ENCODE measurements around the gene FBXO31.
A peak's percentile ranks its signal among the peaks of the same experiment; 100 is the strongest.

The FBXO31 gene

DNA sequence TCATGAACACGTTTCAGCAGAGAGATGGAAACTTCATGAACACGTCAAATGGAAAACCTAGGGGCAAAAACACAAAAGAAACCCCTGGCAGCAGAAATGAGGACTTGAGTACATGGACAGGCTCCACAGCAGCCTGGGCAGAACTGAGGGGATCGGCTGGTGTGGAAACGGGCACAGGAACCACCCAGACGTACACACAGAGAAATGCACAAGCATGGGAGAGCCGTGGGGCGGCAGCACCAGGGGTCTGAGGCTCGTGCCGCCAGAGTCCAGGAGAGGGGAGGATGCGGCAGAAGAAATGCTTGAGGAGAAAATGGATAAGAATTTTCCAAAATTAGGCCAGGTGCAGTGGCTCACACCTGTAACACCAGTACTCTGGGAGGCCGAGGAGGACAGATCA lies 38.5 kb upstream of the FBXO31 start:
- H3K14ac ChIP-seq (ENCODE audit: low read length), result no peak overlapping the region
- H2BK15ac ChIP-seq (ENCODE audit: low read length), result no peak overlapping the region
- H3K9ac ChIP-seq (ENCODE audit: low read depth, low read length, poor library complexity), result no peak overlapping the region
- H2BK5ac ChIP-seq (ENCODE audit: low read length), result no peak overlapping the region
- H3K36me3 ChIP-seq (replicated peaks in 1 of 2; ENCODE audit: control insufficient read depth in 2 of 2, insufficient read depth in 2 of 2, low read length in 2 of 2), result peaks cover 36 to 78% of the 10 kb centered on the region in 2 donors
- no CpG with 5 or more reads among the region's 11 CpGs for WGBS, 2 donors (ENCODE audit: extremely low coverage in 2 of 2, insufficient read length in 2 of 2, insufficient replicate concordance in 1 of 2)
- no peak overlapping the region for H3K18ac ChIP-seq (ENCODE audit: low read length)
- no peak overlapping the region for H2BK120ac ChIP-seq (ENCODE audit: low read depth, low read length)
- no peak overlapping the region for H3K4ac ChIP-seq (ENCODE audit: low read length)
- H3K23ac ChIP-seq (ENCODE audit: low read depth, low read length, poor library complexity), result no peak overlapping the region
- no peak overlapping the region for H2AK5ac ChIP-seq (ENCODE audit: low read depth, low read length)
- H3K79me1 ChIP-seq (ENCODE audit: low read depth, low read length), result peaks cover 6% of the 10 kb centered on the region
- peaks cover 0 to 19% of the 10 kb centered on the region in 2 donors for H3K4me1 ChIP-seq (ENCODE audit: control insufficient read depth in 2 of 2, insufficient read depth in 1 of 2, low read depth in 1 of 2, low read length in 2 of 2)
- no peak overlapping the region for H4K8ac ChIP-seq (ENCODE audit: low read depth, low read length)
- H3K9me3 ChIP-seq (replicated peaks in 1 of 2; ENCODE audit: control insufficient read depth in 2 of 2, insufficient read depth in 1 of 2, low read depth in 1 of 2, low read length in 2 of 2), result peaks cover 0 to 2% of the 10 kb centered on the region in 2 donors
- H3K27ac ChIP-seq (replicated peaks; ENCODE audit: low read length), result no peak overlapping the region
- DNase-seq (ENCODE audit: low spot score), result no peak
- H3K27me3 ChIP-seq (ENCODE audit: control insufficient read depth in 3 of 3, insufficient read depth in 3 of 3, low read depth in 1 of 3, low read length in 3 of 3), result no peaks in the 10 kb centered on the region
- H2AFZ ChIP-seq (ENCODE audit: low read length), result no peak overlapping the region
- no peak overlapping the region for H4K91ac ChIP-seq (ENCODE audit: low read depth, low read length, poor library complexity)
- H3K4me3 ChIP-seq (ENCODE audit: low read length in 2 of 2), result no peak overlapping the region
- H2BK12ac ChIP-seq (ENCODE audit: low read length), result no peak overlapping the region
- H3K4me2 ChIP-seq (ENCODE audit: insufficient read depth, low read length, poor library complexity, severe bottlenecking), result no peak overlapping the region

- no peak overlapping the region for H3K9ac ChIP-seq (ENCODE audit: low read depth, low read length, poor library complexity)
- H2BK5ac ChIP-seq (ENCODE audit: low read length), result peak overlapping the region; percentile 66
- no peak overlapping the region for H2AK5ac ChIP-seq (ENCODE audit: low read depth, low read length)
- H2BK15ac ChIP-seq (ENCODE audit: low read length), result no peak overlapping the region
- H3K27ac ChIP-seq (replicated peaks; ENCODE audit: low read length), result no peak overlapping the region
- no peak overlapping the region for H3K4ac ChIP-seq (ENCODE audit: low read length)
- no peak overlapping the region for H3K14ac ChIP-seq (ENCODE audit: low read length)
- H2BK120ac ChIP-seq (ENCODE audit: low read depth, low read length), result no peak overlapping the region
- H3K4me3 ChIP-seq (ENCODE audit: low read length in 2 of 2), result no peak overlapping the region
- H3K18ac ChIP-seq (ENCODE audit: low read length), result no peak overlapping the region
- peaks cover 0 to 11% of the 10 kb centered on the region in 2 donors for H3K4me1 ChIP-seq (ENCODE audit: control insufficient read depth in 2 of 2, insufficient read depth in 1 of 2, low read depth in 1 of 2, low read length in 2 of 2)
- no peak for DNase-seq (ENCODE audit: low spot score)
- H2AFZ ChIP-seq (ENCODE audit: low read length), result no peak overlapping the region
- peaks cover 36 to 82% of the 10 kb centered on the region in 2 donors for H3K36me3 ChIP-seq (replicated peaks in 1 of 2; ENCODE audit: control insufficient read depth in 2 of 2, insufficient read depth in 2 of 2, low read length in 2 of 2)
- no peak overlapping the region for H2BK12ac ChIP-seq (ENCODE audit: low read length)
- peaks cover 6% of the 10 kb centered on the region for H3K79me1 ChIP-seq (ENCODE audit: low read depth, low read length)
- no CpG with 5 or more reads among the region's 25 CpGs for WGBS, 2 donors (ENCODE audit: extremely low coverage in 2 of 2, insufficient read length in 2 of 2, insufficient replicate concordance in 1 of 2)
- H3K9me3 ChIP-seq (replicated peaks in 1 of 2; ENCODE audit: control insufficient read depth in 2 of 2, insufficient read depth in 1 of 2, low read depth in 1 of 2, low read length in 2 of 2), result peaks cover 0 to 2% of the 10 kb centered on the region in 2 donors
- no peak overlapping the region for H4K91ac ChIP-seq (ENCODE audit: low read depth, low read length, poor library complexity)
- peak overlapping the region; percentile 32 for H4K8ac ChIP-seq (ENCODE audit: low read depth, low read length)
- no peak overlapping the region for H3K4me2 ChIP-seq (ENCODE audit: insufficient read depth, low read length, poor library complexity, severe bottlenecking)
- H3K23ac ChIP-seq (ENCODE audit: low read depth, low read length, poor library complexity), result peak overlapping the region; percentile 83
- H3K27me3 ChIP-seq (ENCODE audit: control insufficient read depth in 3 of 3, insufficient read depth in 3 of 3, low read depth in 1 of 3, low read length in 3 of 3), result no peaks in the 10 kb centered on the region
Measured at GRCh38 chr16:87421003-87421912, 37.7 kb upstream of the FBXO31 start.

DNA sequence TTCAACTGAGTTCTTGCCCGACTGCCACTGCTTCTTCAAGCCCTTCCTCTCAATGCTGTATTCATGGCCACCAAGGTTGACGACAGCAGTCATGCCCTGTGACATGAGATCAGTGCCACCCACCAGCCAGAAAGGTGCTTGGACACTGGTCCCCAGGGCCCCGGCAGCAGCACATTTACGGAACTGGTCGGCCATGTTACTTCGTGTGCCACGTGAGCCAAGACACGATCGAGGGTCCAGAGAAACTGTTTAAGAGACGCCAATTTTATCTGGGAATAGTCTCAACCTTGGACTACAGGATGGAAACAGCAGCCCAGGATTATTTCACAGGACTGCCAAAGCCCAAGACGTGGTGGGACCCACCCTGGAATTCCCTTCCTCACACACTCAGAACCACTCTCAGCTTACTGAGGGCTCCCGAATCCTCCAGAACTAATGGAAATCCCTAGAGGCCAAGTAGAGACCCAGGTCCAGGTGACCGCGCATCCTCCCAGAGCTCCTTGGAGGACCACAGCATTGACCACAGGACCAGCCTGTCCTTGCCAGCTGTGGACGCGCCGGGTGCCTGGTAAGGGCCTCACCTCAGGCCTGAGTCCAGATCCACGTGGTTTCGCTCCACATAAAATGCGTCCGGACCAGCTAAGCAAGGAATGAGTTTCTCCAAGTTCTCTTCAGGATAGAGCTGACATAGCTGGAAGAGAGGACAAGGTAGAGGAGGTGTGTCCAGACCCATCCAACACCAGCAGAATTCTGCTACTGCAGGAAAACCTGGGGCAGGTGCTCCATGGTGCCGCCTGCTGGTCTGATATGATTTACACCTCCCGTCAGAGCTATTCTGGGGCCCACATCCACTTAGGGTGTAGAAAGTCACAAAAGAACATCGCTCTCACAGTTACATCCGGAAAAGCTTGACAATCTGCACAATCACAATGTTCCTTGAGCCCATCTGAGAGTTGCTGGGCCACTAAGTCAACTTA lies 36.7 kb upstream of the FBXO31 start:
- no peak overlapping the region for H2AFZ ChIP-seq (ENCODE audit: low read length)
- no peak for DNase-seq (ENCODE audit: low spot score)
- peaks cover 38 to 87% of the 10 kb centered on the region in 2 donors for H3K36me3 ChIP-seq (replicated peaks in 1 of 2; ENCODE audit: control insufficient read depth in 2 of 2, insufficient read depth in 2 of 2, low read length in 2 of 2)

More for the DNA sequence above, 36.7 kb upstream of the FBXO31 start:
- H3K23ac ChIP-seq (ENCODE audit: low read depth, low read length, poor library complexity), result no peak overlapping the region
- H2BK5ac ChIP-seq (ENCODE audit: low read length), result no peak overlapping the region
- no peak overlapping the region for H2BK12ac ChIP-seq (ENCODE audit: low read length)
- H3K4me3 ChIP-seq (ENCODE audit: low read length in 2 of 2), result no peak overlapping the region
- no peak overlapping the region for H3K9ac ChIP-seq (ENCODE audit: low read depth, low read length, poor library complexity)
- H3K9me3 ChIP-seq (replicated peaks in 1 of 2; ENCODE audit: control insufficient read depth in 2 of 2, insufficient read depth in 1 of 2, low read depth in 1 of 2, low read length in 2 of 2), result peaks cover 0 to 2% of the 10 kb centered on the region in 2 donors
- H3K4ac ChIP-seq (ENCODE audit: low read length), result no peak overlapping the region
- no peaks in the 10 kb centered on the region for H3K27me3 ChIP-seq (ENCODE audit: control insufficient read depth in 3 of 3, insufficient read depth in 3 of 3, low read depth in 1 of 3, low read length in 3 of 3)
- H4K8ac ChIP-seq (ENCODE audit: low read depth, low read length), result no peak overlapping the region
- H4K91ac ChIP-seq (ENCODE audit: low read depth, low read length, poor library complexity), result no peak overlapping the region
- H3K27ac ChIP-seq (replicated peaks; ENCODE audit: low read length), result no peak overlapping the region
- peak overlapping the region; percentile 46 for H2AK5ac ChIP-seq (ENCODE audit: low read depth, low read length)
- no CpG with 5 or more reads among the region's 25 CpGs for WGBS, 2 donors (ENCODE audit: extremely low coverage in 2 of 2, insufficient read length in 2 of 2, insufficient replicate concordance in 1 of 2)
- H3K79me1 ChIP-seq (ENCODE audit: low read depth, low read length), result peaks cover 4% of the 10 kb centered on the region
- H2BK120ac ChIP-seq (ENCODE audit: low read depth, low read length), result peak overlapping the region; percentile 11
- no peak overlapping the region for H3K4me2 ChIP-seq (ENCODE audit: insufficient read depth, low read length, poor library complexity, severe bottlenecking)
- H3K18ac ChIP-seq (ENCODE audit: low read length), result no peak overlapping the region
- H2BK15ac ChIP-seq (ENCODE audit: low read length), result no peak overlapping the region
- peaks cover 0 to 9% of the 10 kb centered on the region in 2 donors for H3K4me1 ChIP-seq (ENCODE audit: control insufficient read depth in 2 of 2, insufficient read depth in 1 of 2, low read depth in 1 of 2, low read length in 2 of 2)
- no peak overlapping the region for H3K14ac ChIP-seq (ENCODE audit: low read length)
